H9 (cell line): ENCODE data around the gene MRPL52. TPM values are rescaled to one million over a fixed set of nuclear protein-coding genes. Genes with fewer than 3 reads are reported as not detected.
A peak's percentile ranks its signal among the peaks of the same experiment; 100 is the strongest.

ENCODE experiments used
- DNase-seq: peaks from one replicate; pipeline ENCODE4 v3.0.0-alpha.2; 2017
- H2AFZ ChIP-seq: one replicate; pipeline ENCODE4 v1.6.1; 2013; ENCODE audit warnings: mild to moderate bottlenecking, low read length, control low read depth, moderate library complexity
- H2AK5ac ChIP-seq: 2 replicates; pipeline ENCODE4 v1.6.1; 2013; ENCODE audit warnings: low read length, control low read depth, mixed read lengths; ENCODE audit not compliant: insufficient read length
- H2BK120ac ChIP-seq: one replicate; pipeline ENCODE4 v1.6.1; 2013; ENCODE audit warnings: low read depth, mild to moderate bottlenecking, low read length, control low read depth, inconsistent platforms; ENCODE audit not compliant: poor library complexity, severe bottlenecking
- H2BK12ac ChIP-seq: 2 replicates; pipeline ENCODE4 v1.6.1; 2013; ENCODE audit warnings: low read length, control low read depth, mixed read lengths, low read depth; ENCODE audit not compliant: insufficient read length
- H2BK15ac ChIP-seq: 2 replicates; pipeline ENCODE4 v1.6.1; 2013; ENCODE audit warnings: low read depth, low read length, control low read depth
- H2BK20ac ChIP-seq: one replicate; pipeline ENCODE4 v1.6.1; 2013; ENCODE audit warnings: low read depth, mild to moderate bottlenecking, low read length, control low read depth, inconsistent platforms; ENCODE audit not compliant: poor library complexity, severe bottlenecking
- H2BK5ac ChIP-seq: 2 replicates; pipeline ENCODE4 v1.6.1; 2013; ENCODE audit warnings: low read length, control low read depth, mixed read lengths; ENCODE audit not compliant: insufficient read length
- H3K14ac ChIP-seq: 2 replicates; pipeline ENCODE4 v1.6.1; 2013; ENCODE audit warnings: low read length, control low read depth; ENCODE audit not compliant: insufficient read depth
- H3K18ac ChIP-seq: 2 replicates; pipeline ENCODE4 v1.6.1; 2013; ENCODE audit warnings: low read depth, mild to moderate bottlenecking, mixed read lengths, low read length, control low read depth; ENCODE audit not compliant: insufficient read length
- H3K23ac ChIP-seq: 2 replicates; pipeline ENCODE4 v1.6.1; 2013; ENCODE audit warnings: low read length, control low read depth, mixed read lengths, low read depth; ENCODE audit not compliant: insufficient read length
- H3K23me2 ChIP-seq: 2 replicates; pipeline ENCODE4 v1.6.1; 2013; ENCODE audit warnings: low read depth, mild to moderate bottlenecking, mixed read lengths, low read length, control low read depth; ENCODE audit not compliant: insufficient read length, poor library complexity, severe bottlenecking
- H3K27ac ChIP-seq: 2 replicates; pipeline ENCODE4 v1.5.1; 2013; ENCODE audit warnings: low read length, control low read depth, mixed read lengths, low read depth; ENCODE audit not compliant: insufficient read length
- H3K27me3 ChIP-seq: 2 replicates; pipeline ENCODE4 v1.6.1; 2013; ENCODE audit warnings: low read length, control low read depth, inconsistent platforms; ENCODE audit not compliant: insufficient read depth
- H3K4ac ChIP-seq: 2 replicates; pipeline ENCODE4 v1.6.1; 2013; ENCODE audit warnings: low read depth, mild to moderate bottlenecking, control low read depth, inconsistent platforms, low read length, moderate library complexity
- H3K4me1 ChIP-seq: 2 replicates; pipeline ENCODE4 v1.6.1; 2013; ENCODE audit warnings: low read length, control low read depth, inconsistent platforms; ENCODE audit not compliant: insufficient read depth
- H3K4me2 ChIP-seq: 2 replicates; pipeline ENCODE4 v1.6.1; 2013; ENCODE audit warnings: low read length, control low read depth, mixed read lengths; ENCODE audit not compliant: insufficient read length, insufficient read depth
- H3K56ac ChIP-seq: 2 replicates; pipeline ENCODE4 v1.6.1; 2013; ENCODE audit warnings: low read depth, mild to moderate bottlenecking, mixed read lengths, low read length, control low read depth; ENCODE audit not compliant: insufficient read length
- H3K79me1 ChIP-seq: 2 replicates; pipeline ENCODE4 v1.6.1; 2013; ENCODE audit warnings: low read depth, mild to moderate bottlenecking, moderate library complexity, low read length, control low read depth, inconsistent platforms; ENCODE audit not compliant: insufficient read depth, poor library complexity, severe bottlenecking
- H3K79me2 ChIP-seq: 2 replicates; pipeline ENCODE4 v1.6.1; 2013; ENCODE audit warnings: low read length, control low read depth, inconsistent platforms; ENCODE audit not compliant: insufficient read depth
- H3K9ac ChIP-seq: 2 replicates; pipeline ENCODE4 v1.6.1; 2013; ENCODE audit warnings: low read length, control low read depth, mixed read lengths; ENCODE audit not compliant: insufficient read length; ENCODE audit errors: extremely low read depth
- H3K9me3 ChIP-seq: one replicate; pipeline ENCODE4 v1.6.1; 2013; ENCODE audit warnings: low read depth, low read length, inconsistent platforms; ENCODE audit not compliant: control insufficient read depth
- H3T11ph ChIP-seq: one replicate; pipeline ENCODE4 v1.6.1; 2013; ENCODE audit warnings: mild to moderate bottlenecking, low read length, control low read depth, inconsistent platforms
- H4K20me1 ChIP-seq: one replicate; pipeline ENCODE4 v1.6.1; 2013; ENCODE audit not compliant: control insufficient read depth, insufficient read length, insufficient read depth
- H4K5ac ChIP-seq: 2 replicates; pipeline ENCODE4 v1.6.1; 2013; ENCODE audit warnings: low read depth, mild to moderate bottlenecking, mixed read lengths, low read length, control low read depth; ENCODE audit not compliant: insufficient read length
- H4K8ac ChIP-seq: replicated peaks from 2 replicates; pipeline ENCODE4 v1.6.1; 2013; ENCODE audit warnings: low read length, control low read depth, mixed read lengths, low read depth; ENCODE audit not compliant: insufficient read length
- H4K91ac ChIP-seq: 2 replicates; pipeline ENCODE4 v1.6.1; 2013; ENCODE audit warnings: low read depth, mild to moderate bottlenecking, moderate library complexity, mixed read lengths, low read length, control low read depth; ENCODE audit not compliant: insufficient read length
- H3K27ac Mint-ChIP-seq, 3 experiments: 2 replicates in 2 of 3; 3 replicates in 1 of 3; pipeline ENCODE4 v1.8.0; 2020 to 2021; ENCODE audit warnings: mixed read lengths in 3 of 3, mild to moderate bottlenecking in 1 of 3, moderate library complexity in 1 of 3
- H3K27me3 Mint-ChIP-seq: 2 replicates; pipeline ENCODE4 v1.8.0; 2021; ENCODE audit warnings: low read depth, mild to moderate bottlenecking, moderate library complexity, mixed read lengths
- H3K36me3 Mint-ChIP-seq, 3 experiments: 2 replicates in 2 of 3; 3 replicates in 1 of 3; pipeline ENCODE4 v1.8.0; 2020 to 2021; ENCODE audit warnings: low read depth in 3 of 3, mixed read lengths in 3 of 3; ENCODE audit not compliant: insufficient read depth in 1 of 3
- H3K4me1 Mint-ChIP-seq, 2 experiments: 2 replicates each; pipeline ENCODE4 v1.8.0; 2020; ENCODE audit warnings: mixed read lengths in 2 of 2
- H3K4me3 Mint-ChIP-seq, 2 experiments: 2 replicates in 1 of 2; 3 replicates in 1 of 2; pipeline ENCODE4 v1.8.0; 2020 to 2021; ENCODE audit warnings: mild to moderate bottlenecking in 2 of 2, mixed read lengths in 2 of 2, moderate library complexity in 1 of 2
- H3K9me3 Mint-ChIP-seq, 2 experiments: 2 replicates in 1 of 2; 3 replicates in 1 of 2; pipeline ENCODE4 v1.8.0; 2020; ENCODE audit warnings: mild to moderate bottlenecking in 2 of 2, mixed read lengths in 2 of 2, moderate library complexity in 1 of 2
- CTCF ChIP-seq: fragments of 200-600 bp; sonication (generic); conservative IDR thresholded peaks from 3 replicates; pipeline ENCODE4 v1.8.0; 2021; ENCODE audit warnings: antibody characterized with exemption, mild to moderate bottlenecking
- WGBS: extraction: QIAGEN DNeasy Blood & Tissue Kit; methylation state at CpG from one replicate; pipeline ENCODE4 v1.1.7; 2013; ENCODE audit warnings: missing lambda C conversion rate, low lambda C conversion rate, mixed read lengths; ENCODE audit not compliant: insufficient read length; ENCODE audit errors: extremely low coverage; 5-methylcytosine and 5-hydroxymethylcytosine counted together
- total RNA-seq: library from RNA; stranded (reverse); gene quantifications from 2 replicates; pipeline ENCODE4 v1.2.1, GENCODE V29; 2021

MRPL52 gene
- total RNA-seq, 1 experiment from 2014 or later = 190 TPM

- no peak within 1 kb of the TSS for H2BK20ac ChIP-seq
- no peak within 1 kb of the TSS for H4K5ac ChIP-seq
- no peak within 1 kb of the TSS for H2BK15ac ChIP-seq
- Mint-ChIP-seq H3K4me3 (peak within 1 kb of the TSS; percentile 95 to 99), H3K9me3 (no peaks in the 10 kb centered on the region), H3K27me3 (no peaks in the 10 kb centered on the region), H3K36me3 (peaks cover 15 to 38% (median 27%) of the 10 kb centered on the region in 3 experiments; a peak in 6 of 7 replicates), H3K4me1 (peaks cover 28 to 32% of the 10 kb centered on the region in 2 experiments), H3K27ac (peak within 1 kb of the TSS; percentile 88 to 99 (median 94))
- H4K8ac ChIP-seq = no peak within 1 kb of the TSS
- no peak within 1 kb of the TSS for H3K56ac ChIP-seq
- no peaks in the 10 kb centered on the region for H4K20me1 ChIP-seq
- no peaks in the 10 kb centered on the region for H3K9me3 ChIP-seq
- no peak within 1 kb of the TSS for H3K23ac ChIP-seq
- H3K79me2 ChIP-seq = no peaks in the 10 kb centered on the region; the same call in 1 of the 2 replicates
- no CpG with 5 or more reads among the region's 46 CpGs for WGBS
- peak within 1 kb of the TSS; percentile 94 for H3K18ac ChIP-seq
- H3K27ac ChIP-seq = peak within 1 kb of the TSS; percentile 15
- H2AFZ ChIP-seq = no peak within 1 kb of the TSS
- H3K4me1 ChIP-seq = peaks cover 9% of the 10 kb centered on the region; the same call in 1 of the 2 replicates
- peaks cover 14% of the 10 kb centered on the region for H3K23me2 ChIP-seq
- no peaks in the 10 kb centered on the region for H3K27me3 ChIP-seq
- H3K14ac ChIP-seq = peak within 1 kb of the TSS; percentile 95
- H2AK5ac ChIP-seq = no peak within 1 kb of the TSS
- peak; percentile 41; the same call in 2 of the 3 replicates for TF ChIP-seq CTCF
- H3K79me1 ChIP-seq = no peaks in the 10 kb centered on the region
- H4K91ac ChIP-seq = no peak within 1 kb of the TSS
- H3K9ac ChIP-seq = peak within 1 kb of the TSS; percentile 87
- H3T11ph ChIP-seq = no peak within 1 kb of the TSS
- H3K4ac ChIP-seq = peak within 1 kb of the TSS; percentile 4; the same call in 1 of the 2 replicates
- peak; percentile 59 for DNase-seq
- peak within 1 kb of the TSS; percentile 81 for H3K4me2 ChIP-seq
- no peak within 1 kb of the TSS for H2BK5ac ChIP-seq
- no peak within 1 kb of the TSS for H2BK12ac ChIP-seq
- H2BK120ac ChIP-seq = no peak within 1 kb of the TSS
Observed at GRCh38 chr14:22836301-22837113, 6.8 kb downstream of the MRPL52 start, which contains the start of gene MMP14. TSS of gene MMP14 (plus strand) at chr14:22836585. CDS start at chr14:22836818, 233 bp downstream.
